ENCODE data around the gene CCDC9B. TPM values are rescaled to one million over a fixed set of nuclear protein-coding genes. Genes with fewer than 3 reads are reported as not detected.

Gene CCDC9B
- total RNA-seq, 3 donors from 2014 or later = 34.9 to 204 (median 37.2) TPM

- Histone ChIP-seq H3K4me3 (no peak overlapping the region), H3K9me3 (no peaks in the 10 kb centered on the region), H3K36me3 (ENCODE audit: low read depth) (no peaks in the 10 kb centered on the region), H3K4me1 (ENCODE audit: low read depth) (peaks cover 15% of the 10 kb centered on the region)
- ATAC-seq = peak; percentile 83
- intact Hi-C loops (cut with DNase I, micrococcal nuclease) = no loop called here
- TF ChIP-seq CTCF (IDR thresholded peaks at IDR 0.05) = no peak
- peak; percentile 84 to 90 (median 85) for DNase-seq
Measured at GRCh38 chr15:40289140-40289775, 51.5 kb downstream of the CCDC9B start.

GRCh38 chr15:40287968-40288367 is 52.8 kb downstream of the CCDC9B start:
- H3K9me3 ChIP-seq = no peaks in the 10 kb centered on the region
- intact Hi-C loops (cut with DNase I, micrococcal nuclease) = no loop called here
- no peak for TF ChIP-seq CTCF (IDR thresholded peaks at IDR 0.05)

GRCh38 chr15:40287505-40287904 is 53.2 kb downstream of the CCDC9B start:
- Histone ChIP-seq H3K9me3 (no peaks in the 10 kb centered on the region), H3K4me1 (ENCODE audit: low read depth) (peaks cover 23% of the 10 kb centered on the region), H3K36me3 (ENCODE audit: low read depth) (no peaks in the 10 kb centered on the region), H3K4me3 (no peak overlapping the region)
- intact Hi-C loops (cut with DNase I, micrococcal nuclease) = no loop called here
- no peak for ATAC-seq
- TF ChIP-seq CTCF (IDR thresholded peaks at IDR 0.05) = no peak
- no peak for DNase-seq

More at GRCh38 chr15:40287968-40288367, 52.8 kb downstream of the CCDC9B start:
- H3K4me3 ChIP-seq = no peak overlapping the region
- no peaks in the 10 kb centered on the region for H3K36me3 ChIP-seq (ENCODE audit: low read depth)
- DNase-seq (no peak), ATAC-seq (peak; percentile 20)
- peaks cover 18% of the 10 kb centered on the region for H3K4me1 ChIP-seq (ENCODE audit: low read depth)

GRCh38 chr15:40286794-40287193 is 53.9 kb downstream of the CCDC9B start:
- Histone ChIP-seq H3K36me3 (ENCODE audit: low read depth) (no peaks in the 10 kb centered on the region), H3K4me1 (ENCODE audit: low read depth) (peaks cover 30% of the 10 kb centered on the region), H3K9me3 (no peaks in the 10 kb centered on the region), H3K4me3 (no peak overlapping the region)
- intact Hi-C loops (cut with DNase I, micrococcal nuclease) = no loop called here
- TF ChIP-seq CTCF (IDR thresholded peaks at IDR 0.05) = no peak
- DNase-seq = no peak
- ATAC-seq = no peak

GRCh38 chr15:40286061-40286532 is 54.6 kb downstream of the CCDC9B start:
- no peaks in the 10 kb centered on the region for H3K36me3 ChIP-seq (ENCODE audit: low read depth)
- H3K4me1 ChIP-seq (ENCODE audit: low read depth) = peaks cover 36% of the 10 kb centered on the region
- ATAC-seq (no peak), DNase-seq (no peak)
- intact Hi-C loops (cut with DNase I, micrococcal nuclease) = no loop called here
- no peak overlapping the region for H3K4me3 ChIP-seq
- TF ChIP-seq CTCF (IDR thresholded peaks at IDR 0.05) = no peak
- no peaks in the 10 kb centered on the region for H3K9me3 ChIP-seq

All from mucosa of descending colon (tissue), 3 donors.